HG03342 (cell line): ENCODE measurements around the gene ZNF778.
A peak's percentile ranks its signal among the peaks of the same experiment; 100 is the strongest.

Experiments used
- ATAC-seq: cut with Tn5 transposase; IDR thresholded peaks from one replicate; pipeline ENCODE4 v1.9.1; 2021; ENCODE audit warnings: mild to moderate bottlenecking, moderate library complexity; ENCODE audit not compliant: unreplicated experiment

ZNF778 gene

DNA sequence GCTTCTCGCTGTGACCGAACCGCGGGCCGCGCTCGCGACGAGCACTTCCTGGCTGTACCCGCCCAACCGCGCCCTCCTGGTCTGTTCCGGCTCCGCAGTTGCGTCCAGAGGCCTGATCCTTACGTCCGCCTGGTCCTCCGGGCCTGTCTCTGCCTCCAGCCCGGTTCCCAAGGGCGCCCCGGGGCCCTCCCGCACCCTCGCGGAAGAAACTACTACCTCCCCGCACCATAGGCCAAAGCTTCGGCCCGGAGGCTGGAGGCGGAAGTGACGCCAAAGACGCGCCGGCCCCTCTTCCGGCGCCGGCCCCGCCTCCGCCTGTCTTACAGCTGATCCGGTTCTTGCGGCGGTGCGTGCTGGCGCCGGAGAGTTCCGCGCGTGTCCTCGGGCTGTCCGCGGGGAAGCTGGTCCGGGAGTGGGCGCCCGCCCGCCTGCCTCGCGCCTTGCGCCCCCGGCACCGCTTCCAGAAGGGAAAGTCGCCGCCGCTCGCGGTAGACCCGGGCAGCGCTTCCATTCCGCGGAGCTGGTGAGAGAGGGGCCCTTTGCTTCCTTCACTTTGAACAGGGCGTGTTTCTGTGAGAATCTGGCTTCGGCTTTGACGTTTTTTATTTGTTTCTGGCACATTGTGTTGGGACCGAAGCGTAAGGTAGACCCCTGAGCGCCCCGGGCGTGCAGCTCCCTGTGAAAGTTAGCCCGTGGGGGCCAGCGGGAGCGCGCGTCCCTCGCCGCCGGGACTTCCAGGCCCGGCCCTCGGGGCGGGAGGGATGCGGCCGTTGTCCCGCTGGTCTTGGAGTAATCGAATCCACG is at the start of gene ZNF778:
TSS of gene ZNF778 (plus strand) at position 316 of the 804 bp plus-strand sequence. CDS start 3,425 bp downstream, outside the sequence.
- ATAC-seq: peak; percentile 80

GRCh38 chr16:89168381-89169189 is 48.9 kb upstream of the ZNF778 start:
- ATAC-seq: no peak

DNA sequence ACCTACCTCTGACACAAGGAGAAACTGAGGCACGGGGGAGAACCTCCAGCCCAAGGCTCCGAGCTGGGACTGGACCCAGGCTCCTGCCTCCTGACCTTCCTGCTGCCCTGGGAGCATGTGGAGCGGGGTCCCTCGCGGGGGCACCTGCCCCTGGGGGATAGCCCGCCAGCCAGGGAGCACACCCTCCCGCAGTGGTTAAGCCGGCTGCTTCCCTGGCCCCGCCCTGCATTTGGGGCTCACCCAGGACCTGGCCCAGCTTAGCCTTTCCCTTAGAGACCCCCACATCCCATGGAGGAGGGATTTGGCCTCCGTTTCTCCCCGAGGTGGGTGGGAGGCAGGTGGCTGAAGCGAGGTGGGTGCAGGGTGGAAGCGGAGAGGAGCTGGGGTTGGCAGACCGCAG is 47.7 kb upstream of the ZNF778 start:
- no peak for ATAC-seq

GRCh38 chr16:89170346-89171215 is 46.9 kb upstream of the ZNF778 start:
- no peak for ATAC-seq

DNA sequence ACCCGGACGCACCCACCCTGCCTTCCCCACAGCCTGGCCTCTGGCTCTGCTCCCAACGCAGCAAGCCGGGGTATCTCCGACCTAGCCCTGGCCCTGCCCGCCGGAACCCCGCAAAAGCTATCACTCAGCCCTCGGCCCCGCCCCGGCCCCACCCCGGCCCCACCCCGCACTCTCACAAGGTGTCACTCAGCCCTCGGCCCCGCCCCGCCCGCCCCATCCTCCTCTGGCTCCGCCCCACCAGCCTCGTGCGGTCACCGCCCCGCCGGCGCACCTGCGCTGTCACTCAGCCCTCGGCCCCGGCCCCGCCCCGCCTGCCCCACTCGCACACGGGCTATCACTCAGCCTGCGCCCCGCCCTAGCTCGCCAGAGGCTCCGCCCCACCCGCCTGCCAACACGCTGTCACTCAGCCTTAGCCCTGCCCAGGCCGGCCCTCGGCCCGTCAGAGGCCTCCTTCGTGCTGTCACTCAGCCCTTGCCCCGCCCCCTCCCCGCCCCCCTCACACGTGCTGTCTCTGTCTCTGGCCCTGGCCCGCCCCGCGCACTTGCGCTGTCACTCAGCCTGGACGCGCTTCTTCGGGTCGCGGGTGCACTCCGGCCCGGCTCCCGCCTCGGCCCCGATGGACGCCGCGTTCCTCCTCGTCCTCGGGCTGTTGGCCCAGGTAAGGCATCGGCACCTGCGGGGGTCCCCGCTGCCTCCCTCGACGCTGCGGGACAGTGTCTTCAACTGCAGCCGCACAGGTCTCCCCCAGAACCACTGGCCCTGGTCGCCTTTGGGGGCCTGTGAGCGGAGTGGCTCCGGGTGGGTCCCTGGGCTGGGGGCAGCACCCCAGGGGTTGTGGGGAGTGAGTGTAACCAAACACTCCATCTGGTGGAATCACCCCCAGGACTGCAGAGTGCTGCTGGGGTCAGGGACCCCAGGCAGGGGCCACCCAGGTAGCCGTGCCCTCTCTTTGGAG is 46.0 kb upstream of the ZNF778 start, which contains the start of gene CDH15:
TSS of gene CDH15 (plus strand) at position 533 of the 955 bp plus-strand sequence. CDS start at position 617, 84 bp downstream.
- peak; percentile 80 for ATAC-seq

- no peak for ATAC-seq
Measured at GRCh38 chr16:89172171-89172527, 45.4 kb upstream of the ZNF778 start.

DNA sequence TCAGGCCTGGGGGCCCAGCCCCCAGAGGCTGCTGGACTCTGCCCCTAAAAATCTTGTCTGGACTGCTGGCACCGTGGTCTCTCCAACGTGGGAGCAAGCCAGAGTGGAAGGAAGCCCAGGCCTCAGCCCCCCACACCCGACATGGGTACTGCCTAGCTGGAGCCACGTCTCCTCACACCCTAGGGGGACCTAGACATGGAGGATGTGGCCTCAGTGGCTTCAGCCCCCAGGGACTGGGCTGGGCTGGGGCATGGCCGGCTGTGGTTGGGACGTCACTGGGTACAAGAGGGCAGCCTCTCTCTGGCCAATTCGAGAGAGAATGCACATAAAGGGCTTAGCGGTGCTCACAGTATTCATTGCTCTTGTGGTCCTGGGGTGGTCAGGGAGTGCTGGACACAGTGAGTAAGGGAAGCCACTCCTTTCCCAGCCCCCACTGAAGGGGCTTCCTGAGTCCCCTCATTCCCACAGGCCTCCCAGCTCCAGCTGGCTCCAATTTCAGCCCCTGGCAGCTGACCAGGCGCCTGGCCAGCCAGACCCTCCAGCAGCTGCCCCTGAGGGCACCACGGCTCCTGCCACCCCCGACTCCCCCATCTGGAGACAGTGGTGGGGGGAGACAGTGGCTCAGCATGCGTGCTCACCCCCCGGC is 44.9 kb upstream of the ZNF778 start:
- no peak for ATAC-seq

DNA sequence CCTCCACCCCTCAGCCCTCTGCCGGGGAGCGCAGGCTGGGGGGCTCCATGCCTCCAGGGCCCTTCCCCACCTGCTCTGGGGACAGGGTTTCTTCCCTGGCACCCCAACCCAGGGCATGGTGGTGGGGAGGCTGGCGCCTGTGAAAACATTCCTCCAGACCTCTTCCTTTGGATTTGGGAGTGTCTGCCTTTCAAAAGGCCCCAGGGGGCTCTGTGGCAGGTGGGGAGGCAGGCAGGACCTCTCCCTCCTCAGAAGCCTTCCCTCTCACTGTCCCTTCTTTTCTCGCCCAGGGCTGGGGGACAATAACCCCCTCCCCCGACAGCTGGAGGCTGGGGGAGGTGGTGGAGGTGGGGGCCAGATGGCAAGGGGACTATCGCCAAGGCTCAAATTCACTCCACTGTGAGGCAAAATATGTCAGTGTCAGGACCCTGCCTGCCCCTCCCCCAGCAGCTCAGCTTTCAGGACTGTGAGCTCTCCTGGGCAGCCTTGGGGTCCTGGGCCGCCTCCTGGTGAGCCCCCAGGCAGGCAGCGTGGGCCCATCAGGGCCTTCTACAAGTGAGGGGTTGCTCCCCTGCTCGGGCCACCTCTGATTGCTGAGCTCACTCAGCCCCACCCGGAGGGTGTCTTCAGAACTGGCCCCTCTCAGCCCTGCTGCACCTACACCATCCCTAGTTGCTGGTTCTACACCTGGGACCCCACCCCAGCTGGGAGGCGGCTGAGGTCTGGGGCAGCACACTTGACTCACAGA is 44.2 kb upstream of the ZNF778 start:
- no peak for ATAC-seq

GRCh38 chr16:89174055-89174827 is 43.3 kb upstream of the ZNF778 start:
- ATAC-seq: no peak

GRCh38 chr16:89174877-89175276 is 42.6 kb upstream of the ZNF778 start:
- no peak for ATAC-seq

DNA sequence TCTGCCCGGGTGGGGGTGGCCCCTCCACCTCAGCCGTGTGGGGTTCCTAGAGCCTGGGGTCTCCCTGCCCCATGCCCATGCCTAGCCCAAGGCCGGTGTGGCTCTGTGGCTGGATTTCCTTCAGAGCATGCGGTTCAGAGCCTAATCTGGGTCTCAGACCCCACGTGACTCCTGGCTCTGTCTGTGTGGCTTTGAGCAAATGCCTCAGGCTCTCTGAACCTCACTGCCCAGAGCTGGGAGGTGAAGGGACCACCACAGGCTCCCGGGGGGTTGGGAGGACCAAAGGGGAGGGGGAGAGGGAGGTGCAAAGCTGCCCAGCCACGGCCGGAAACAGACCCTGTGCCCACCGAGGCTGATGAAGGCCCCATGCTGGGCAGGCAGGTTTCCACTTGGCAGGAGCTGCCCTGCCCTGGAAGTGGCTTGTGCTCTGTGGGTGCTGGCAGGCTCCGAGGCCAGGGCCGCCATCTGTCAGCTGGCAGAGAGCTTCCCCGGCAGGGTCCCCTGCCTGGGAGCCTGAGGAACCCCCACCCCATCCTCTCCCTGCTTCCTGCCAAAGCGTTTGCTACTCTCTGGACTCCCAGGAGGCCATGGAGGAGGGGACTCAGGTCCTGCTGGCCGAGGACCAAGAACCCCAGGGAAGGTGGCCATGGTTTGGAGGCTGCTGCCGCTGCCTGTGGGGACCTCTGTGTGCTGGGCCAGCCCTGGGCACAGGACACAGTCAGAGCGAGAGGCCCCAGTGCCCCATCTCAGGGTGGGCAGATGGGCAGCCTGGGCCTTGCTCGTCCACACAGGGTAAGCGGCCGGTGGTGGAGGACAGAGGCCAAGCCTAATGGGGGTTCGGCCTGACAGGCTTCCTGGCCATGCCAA is 42.0 kb upstream of the ZNF778 start:
- ATAC-seq: no peak

DNA sequence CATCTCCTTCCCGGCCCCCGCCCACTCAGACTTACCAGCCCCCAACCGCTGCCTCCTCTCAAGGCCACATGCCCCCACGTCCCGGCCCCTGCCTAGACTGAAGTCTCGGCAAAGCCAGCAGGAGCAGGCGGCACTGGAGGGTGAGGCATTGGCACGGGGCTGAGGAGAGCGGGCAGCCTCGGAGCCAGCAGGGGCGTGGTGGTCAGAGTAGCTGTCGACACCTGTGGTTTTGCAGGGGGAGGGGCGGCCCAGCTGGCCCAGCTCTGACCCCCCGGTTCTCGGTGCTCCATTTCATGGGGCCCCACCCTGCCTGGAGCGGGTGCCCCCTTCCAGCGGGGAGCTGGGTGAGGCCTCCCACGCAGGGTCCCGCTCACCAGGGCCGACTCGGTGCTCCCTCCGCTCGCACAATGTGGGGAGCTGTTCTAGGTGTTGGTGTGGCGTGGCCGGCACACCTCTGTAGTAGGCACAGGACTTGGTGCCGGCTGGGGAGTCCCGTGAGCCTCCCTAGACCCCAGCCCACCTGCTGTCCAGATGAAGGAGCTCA is 41.3 kb upstream of the ZNF778 start:
- ATAC-seq: no peak

DNA sequence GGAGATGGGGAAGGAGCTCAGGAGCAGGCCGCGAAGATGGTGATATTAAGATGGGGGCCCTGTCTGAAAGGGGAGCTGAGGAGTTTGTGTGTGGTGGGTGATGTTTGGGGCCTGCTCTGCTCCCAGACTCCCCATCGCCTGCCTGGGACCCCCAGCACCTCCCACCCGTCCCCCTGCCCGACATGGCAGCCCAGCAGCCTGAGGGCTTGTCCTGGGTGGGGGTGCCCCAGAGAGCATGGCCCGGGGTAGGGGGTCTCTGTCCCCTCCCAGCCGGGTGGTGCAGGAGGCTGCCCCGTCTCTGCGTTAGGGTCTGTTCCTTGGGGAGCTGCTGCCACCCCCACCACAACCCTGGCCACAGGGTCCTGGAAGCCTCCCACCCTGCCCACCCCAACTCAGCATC is 40.8 kb upstream of the ZNF778 start:
- ATAC-seq: no peak

GRCh38 chr16:89177501-89177900 is 40.0 kb upstream of the ZNF778 start:
- ATAC-seq: no peak

GRCh38 chr16:89178453-89179147 is 38.9 kb upstream of the ZNF778 start:
- no peak for ATAC-seq

DNA sequence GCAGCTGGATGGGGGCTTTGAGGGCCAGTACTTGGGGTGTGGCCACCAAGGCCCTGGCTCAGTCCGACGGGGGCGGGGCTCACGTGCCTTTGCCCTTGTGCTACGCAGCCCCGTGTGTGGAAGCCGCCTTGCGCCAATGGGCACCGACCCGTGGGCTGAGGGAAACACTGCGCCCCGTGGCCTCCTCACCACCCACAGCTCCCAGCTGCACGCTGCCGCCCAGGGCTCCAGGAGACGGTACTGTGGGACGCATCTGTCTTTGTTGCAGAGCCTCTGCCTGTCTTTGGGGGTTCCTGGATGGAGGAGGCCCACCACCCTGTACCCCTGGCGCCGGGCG is 38.4 kb upstream of the ZNF778 start:
- no peak for ATAC-seq
